ENCODE results near the gene TTC4.

The TTC4 gene

DNA sequence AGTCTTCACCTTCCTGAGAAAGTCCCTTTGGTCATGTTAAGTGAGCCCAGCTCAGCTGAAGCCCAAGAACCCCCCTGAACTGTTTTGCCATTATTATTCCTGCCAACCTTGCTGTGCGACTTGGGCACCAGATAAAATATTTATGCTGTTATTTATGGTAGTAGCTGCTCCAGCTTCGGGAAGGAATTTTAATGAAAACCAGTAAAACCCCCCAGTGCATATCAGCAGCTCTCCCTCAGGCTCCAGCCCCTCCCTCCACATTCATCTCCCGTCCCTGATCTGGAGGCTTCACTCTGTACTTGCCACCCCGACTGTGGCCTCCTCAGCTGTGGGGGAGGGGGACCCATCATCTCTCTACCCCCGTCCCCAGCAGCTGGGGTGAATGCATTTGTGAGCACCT is 72.8 kb downstream of the TTC4 start:
- H3K4me3 ChIP-seq (replicated peaks; ENCODE audit: low read depth, low read length) = no peak overlapping the region
- no peak for DNase-seq (ENCODE audit: low read depth)
- TF ChIP-seq CTCF (IDR thresholded peaks at IDR 0.05; ENCODE audit: low read length, missing control alignments) = no peak

GRCh38 chr1:54791880-54792522 is 76.3 kb downstream of the TTC4 start:
- no peak overlapping the region for H3K4me3 ChIP-seq (replicated peaks; ENCODE audit: low read depth, low read length)
- peak; percentile 72 for TF ChIP-seq CTCF (IDR thresholded peaks at IDR 0.05; ENCODE audit: low read length, missing control alignments)
- peak; percentile 49 for DNase-seq (ENCODE audit: low read depth)
